ENCODE results near the gene CCDC88C.
"Not testable (repeated sequence)": the region's sequence is repeated elsewhere in the genome, so short reads cannot be mapped to it uniquely, and the experiment has no call there.

Gene CCDC88C

DNA sequence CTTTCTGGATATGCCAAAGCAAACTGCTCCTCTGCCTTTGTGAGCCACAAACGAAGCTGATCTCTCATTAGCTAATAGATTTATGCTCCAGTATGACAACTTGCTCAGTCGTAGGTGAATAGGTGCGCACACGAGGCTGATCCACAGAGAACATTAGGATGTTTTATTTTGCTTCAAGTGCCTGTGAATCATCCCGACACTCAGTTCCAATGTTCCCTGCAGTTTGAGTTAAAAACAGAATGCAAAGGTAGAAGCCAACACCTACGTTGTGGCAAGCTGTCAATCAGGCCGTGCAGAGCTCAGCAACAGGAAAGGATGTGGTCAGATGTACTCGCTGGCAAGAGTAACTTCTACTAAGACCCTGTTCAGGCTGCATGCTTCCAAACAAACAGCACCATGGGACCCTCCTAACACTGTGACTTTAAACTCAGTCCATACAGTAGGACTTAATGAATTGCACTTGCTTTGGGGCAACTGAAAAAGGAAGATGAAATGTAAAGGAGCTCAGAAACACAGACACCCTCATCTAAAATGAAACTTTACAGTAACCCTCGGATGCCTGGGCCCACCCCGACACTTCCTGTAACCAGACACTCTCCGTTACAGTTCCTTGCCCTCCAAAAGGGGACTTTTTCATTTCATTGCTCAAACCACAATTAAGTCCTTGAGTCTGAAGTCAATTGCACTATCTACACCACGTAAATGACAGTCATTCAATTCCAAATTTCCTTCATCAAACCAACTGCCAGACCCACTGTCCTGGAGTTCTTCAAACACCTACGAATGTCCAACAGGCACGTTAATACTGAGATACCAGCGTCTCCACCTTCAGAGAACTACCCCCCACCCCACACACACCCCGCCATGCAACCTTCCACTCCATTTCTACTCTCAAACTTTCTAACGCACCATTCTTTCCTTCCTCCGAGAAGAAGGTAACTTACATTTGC, 1.6 kb downstream of the CCDC88C start:
- peaks cover 6% of the 10 kb centered on the region; the same call in 1 of the 2 replicates for H3K27me3 ChIP-seq (ENCODE audit: insufficient read depth, low read length)
- peaks cover 12% of the 10 kb centered on the region; the same call in 1 of the 2 replicates for H3K36me3 ChIP-seq (ENCODE audit: insufficient read depth, low read depth, low read length)
- peak overlapping the region; percentile 78; the same call in 1 of the 2 replicates for H3K9ac ChIP-seq (ENCODE audit: low read depth, low read length)
- H3K4me3 ChIP-seq (ENCODE audit: low read length) = peak overlapping the region; percentile 80
- H3K27ac ChIP-seq (ENCODE audit: low read length) = no peak overlapping the region
- H3K4me1 ChIP-seq (ENCODE audit: insufficient read depth, low read length) = peaks cover 28% of the 10 kb centered on the region
- H3K9me3 ChIP-seq (ENCODE audit: insufficient read depth, low read depth, low read length) = no peaks in the 10 kb centered on the region

DNA sequence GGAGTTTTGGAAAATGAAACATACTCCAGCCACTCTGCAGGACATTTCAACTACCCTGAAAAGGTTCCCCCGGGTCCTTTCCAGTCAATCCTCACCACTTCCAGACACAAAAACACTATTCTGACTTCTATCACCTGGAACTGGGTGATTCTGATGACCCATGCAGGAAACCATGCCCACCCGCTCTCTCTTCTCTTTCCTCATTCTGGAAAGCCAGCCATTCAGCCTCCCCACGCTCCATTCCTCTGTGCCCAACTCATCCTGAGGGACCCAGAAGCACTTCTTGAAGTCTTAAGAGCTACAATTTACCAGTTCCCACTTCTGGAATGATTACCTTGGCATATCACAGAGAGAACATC, 3.2 kb downstream of the CCDC88C start:
- Histone ChIP-seq H3K27me3 (ENCODE audit: insufficient read depth, low read length) (peaks cover 6% of the 10 kb centered on the region; the same call in 1 of the 2 replicates), H3K4me3 (ENCODE audit: low read length) (peak overlapping the region; percentile 33; the same call in 1 of the 2 replicates), H3K27ac (ENCODE audit: low read length) (peak overlapping the region; percentile 59), H3K4me1 (ENCODE audit: insufficient read depth, low read length) (peaks cover 31% of the 10 kb centered on the region), H3K36me3 (ENCODE audit: insufficient read depth, low read depth, low read length) (peaks cover 12% of the 10 kb centered on the region; the same call in 1 of the 2 replicates), H3K9ac (ENCODE audit: low read depth, low read length) (peak overlapping the region; percentile 44; the same call in 1 of the 2 replicates), H3K9me3 (ENCODE audit: insufficient read depth, low read depth, low read length) (no peaks in the 10 kb centered on the region)

DNA sequence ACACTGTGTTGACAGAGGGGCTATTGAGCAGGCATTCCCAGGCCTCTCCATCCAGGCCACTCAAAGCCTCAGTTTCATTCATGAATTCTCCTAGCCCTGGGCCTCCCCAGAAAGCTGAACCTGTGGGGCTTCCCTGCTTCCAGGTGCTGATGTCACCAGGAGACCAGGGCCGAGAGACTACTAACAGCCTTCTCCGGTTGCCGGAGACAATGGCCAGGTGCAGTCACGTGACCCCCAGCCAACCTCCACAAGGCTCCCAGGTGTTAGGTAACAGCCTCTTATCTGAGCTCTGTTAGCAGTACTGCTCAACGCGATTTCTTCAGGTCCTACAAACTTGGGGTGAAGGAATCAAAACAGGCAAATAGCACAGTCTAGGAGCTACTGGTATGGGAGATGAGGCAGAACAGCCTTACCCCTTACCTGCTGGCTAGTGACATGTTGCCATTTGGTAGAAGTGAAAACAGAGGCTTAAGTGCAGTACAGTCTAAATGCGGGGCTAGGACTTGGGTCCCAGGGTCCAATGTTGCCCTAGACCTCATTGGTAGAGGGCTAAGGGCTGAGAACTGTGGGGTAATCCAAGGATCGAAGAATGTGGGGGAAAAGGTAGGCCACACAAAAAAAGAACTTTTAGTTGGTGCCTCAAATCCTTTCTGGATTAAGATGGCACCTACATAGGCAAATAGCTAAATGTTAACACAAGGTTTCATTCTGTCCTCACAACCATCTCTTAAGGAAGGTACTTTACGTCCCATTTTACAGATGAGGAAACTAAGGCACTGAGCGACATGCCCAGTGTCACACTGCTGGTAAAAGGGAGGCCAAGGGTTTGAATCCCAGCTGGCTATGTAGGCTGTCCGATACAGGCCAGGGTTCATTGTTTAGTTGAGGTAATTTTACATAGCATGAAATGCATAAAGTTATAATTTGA, 3.8 kb downstream of the CCDC88C start:
- Histone ChIP-seq H3K27me3 (ENCODE audit: insufficient read depth, low read length) (peaks cover 6% of the 10 kb centered on the region; the same call in 1 of the 2 replicates), H3K4me3 (ENCODE audit: low read length) (peak overlapping the region; percentile 45; the same call in 1 of the 2 replicates), H3K9me3 (ENCODE audit: insufficient read depth, low read depth, low read length) (no peaks in the 10 kb centered on the region), H3K4me1 (ENCODE audit: insufficient read depth, low read length) (peaks cover 31% of the 10 kb centered on the region), H3K36me3 (ENCODE audit: insufficient read depth, low read depth, low read length) (peaks cover 13% of the 10 kb centered on the region), H3K27ac (ENCODE audit: low read length) (peak overlapping the region; percentile 73), H3K9ac (ENCODE audit: low read depth, low read length) (peak overlapping the region; percentile 44; the same call in 1 of the 2 replicates)

DNA sequence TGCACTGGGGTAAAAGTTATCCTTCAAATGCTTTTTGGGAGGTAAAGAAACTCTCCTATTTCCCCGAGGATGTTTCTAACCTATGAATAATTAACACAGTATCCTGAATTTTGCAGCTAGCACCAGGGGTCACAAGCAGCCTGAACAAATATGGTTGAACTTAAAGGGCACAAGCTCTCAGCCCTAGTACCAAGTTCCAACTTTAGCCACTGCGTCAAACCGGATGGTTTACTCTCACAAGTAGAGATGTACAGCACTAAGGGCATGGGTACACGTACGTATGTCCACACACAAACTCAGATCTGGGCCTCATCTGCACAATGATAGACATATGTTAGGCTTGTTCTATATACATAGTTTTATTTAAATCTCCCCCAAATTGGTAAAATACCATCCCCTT, 4.7 kb downstream of the CCDC88C start:
- Histone ChIP-seq H3K9me3 (ENCODE audit: insufficient read depth, low read depth, low read length) (no peaks in the 10 kb centered on the region), H3K4me1 (ENCODE audit: insufficient read depth, low read length) (peaks cover 31% of the 10 kb centered on the region), H3K4me3 (ENCODE audit: low read length) (peak overlapping the region; percentile 33; the same call in 1 of the 2 replicates), H3K27me3 (ENCODE audit: insufficient read depth, low read length) (no peaks in the 10 kb centered on the region), H3K36me3 (ENCODE audit: insufficient read depth, low read depth, low read length) (peaks cover 22% of the 10 kb centered on the region), H3K9ac (ENCODE audit: low read depth, low read length) (peak overlapping the region; percentile 31; the same call in 1 of the 2 replicates), H3K27ac (ENCODE audit: low read length) (peak overlapping the region; percentile 30)

DNA sequence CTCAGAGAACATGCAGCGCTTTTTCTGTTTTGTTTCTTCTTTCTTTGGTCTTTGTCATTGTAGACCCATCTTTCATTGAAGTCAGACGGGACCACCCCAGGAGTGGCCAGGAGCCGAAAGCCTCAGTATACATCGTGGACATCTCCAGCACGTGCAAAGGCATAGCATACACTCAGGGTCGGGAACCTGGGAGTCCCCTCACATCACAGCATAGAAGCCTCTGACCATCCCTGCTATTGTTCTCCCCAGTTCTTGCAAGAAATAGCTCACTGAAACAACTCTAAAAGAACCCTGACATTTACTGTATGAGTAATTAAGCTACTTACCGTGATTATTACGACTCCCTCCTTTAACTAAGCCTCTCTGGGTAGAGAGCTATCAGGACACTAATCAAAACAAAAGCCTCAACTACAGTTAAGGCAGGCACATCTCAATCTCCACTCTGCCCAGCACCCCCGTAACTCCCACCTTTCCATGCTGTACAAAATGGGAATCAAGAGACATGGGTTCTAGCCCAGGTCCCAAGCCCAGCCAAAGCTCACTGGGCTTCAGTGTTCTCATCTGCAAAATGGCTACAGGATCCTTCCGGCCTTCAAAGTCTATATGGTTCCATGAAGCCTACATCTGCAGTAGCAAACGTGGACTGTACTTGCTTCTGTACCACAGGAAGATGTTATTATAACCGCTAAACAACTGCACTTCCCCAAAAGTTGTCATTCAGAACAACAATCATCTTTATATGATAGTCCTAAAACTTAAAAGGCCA, 6.7 kb downstream of the CCDC88C start:
- Histone ChIP-seq H3K27me3 (ENCODE audit: insufficient read depth, low read length) (no peaks in the 10 kb centered on the region), H3K4me3 (ENCODE audit: low read length) (no peak overlapping the region), H3K9me3 (ENCODE audit: insufficient read depth, low read depth, low read length) (no peaks in the 10 kb centered on the region), H3K36me3 (ENCODE audit: insufficient read depth, low read depth, low read length) (peaks cover 32% of the 10 kb centered on the region), H3K9ac (ENCODE audit: low read depth, low read length) (no peak overlapping the region), H3K4me1 (ENCODE audit: insufficient read depth, low read length) (peaks cover 29% of the 10 kb centered on the region), H3K27ac (ENCODE audit: low read length) (no peak overlapping the region)

DNA sequence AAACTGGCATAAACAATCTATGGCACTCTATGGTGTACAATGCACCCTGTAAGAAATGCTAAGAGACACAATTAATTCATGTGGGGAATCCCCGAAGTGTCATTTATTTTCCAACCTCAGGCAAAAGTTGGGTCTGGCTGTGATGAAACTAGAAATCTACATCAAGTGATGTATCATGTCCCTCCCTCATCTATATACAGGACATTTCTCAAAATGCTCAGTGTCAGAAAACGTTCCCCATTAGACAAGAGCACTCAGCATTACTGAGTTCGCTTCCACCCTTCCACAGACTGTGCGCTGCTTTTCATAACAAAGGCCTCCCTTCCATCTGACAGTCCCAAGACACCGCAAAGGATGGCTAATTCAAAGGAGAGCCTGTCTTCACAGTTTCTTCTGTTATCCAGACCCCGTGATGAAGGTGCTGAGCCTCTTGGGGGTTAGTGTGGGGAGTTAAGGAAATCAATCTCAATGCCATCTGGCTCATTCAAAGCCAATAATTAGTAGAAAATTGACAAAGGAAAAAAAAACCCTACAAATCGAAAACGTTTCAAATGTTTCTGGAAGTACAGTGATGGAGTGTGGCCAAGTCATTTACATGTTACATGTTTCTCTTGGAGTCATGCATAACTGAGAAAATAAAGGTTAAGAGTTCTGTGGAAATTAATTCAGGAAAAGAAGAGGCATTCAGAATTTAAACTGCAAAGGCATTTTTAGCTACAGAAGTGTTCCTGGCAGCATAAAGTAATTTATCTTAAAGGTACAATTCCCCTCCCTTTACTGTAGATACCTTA, 7.5 kb downstream of the CCDC88C start:
- no peaks in the 10 kb centered on the region for H3K9me3 ChIP-seq (ENCODE audit: insufficient read depth, low read depth, low read length)
- H3K4me1 ChIP-seq (ENCODE audit: insufficient read depth, low read length) = peaks cover 24% of the 10 kb centered on the region; the same call in 1 of the 2 replicates
- no peak overlapping the region for H3K27ac ChIP-seq (ENCODE audit: low read length)
- H3K9ac ChIP-seq (ENCODE audit: low read depth, low read length) = no peak overlapping the region
- peaks cover 29% of the 10 kb centered on the region for H3K36me3 ChIP-seq (ENCODE audit: insufficient read depth, low read depth, low read length)
- H3K4me3 ChIP-seq (ENCODE audit: low read length) = no peak overlapping the region
- no peaks in the 10 kb centered on the region for H3K27me3 ChIP-seq (ENCODE audit: insufficient read depth, low read length)

DNA sequence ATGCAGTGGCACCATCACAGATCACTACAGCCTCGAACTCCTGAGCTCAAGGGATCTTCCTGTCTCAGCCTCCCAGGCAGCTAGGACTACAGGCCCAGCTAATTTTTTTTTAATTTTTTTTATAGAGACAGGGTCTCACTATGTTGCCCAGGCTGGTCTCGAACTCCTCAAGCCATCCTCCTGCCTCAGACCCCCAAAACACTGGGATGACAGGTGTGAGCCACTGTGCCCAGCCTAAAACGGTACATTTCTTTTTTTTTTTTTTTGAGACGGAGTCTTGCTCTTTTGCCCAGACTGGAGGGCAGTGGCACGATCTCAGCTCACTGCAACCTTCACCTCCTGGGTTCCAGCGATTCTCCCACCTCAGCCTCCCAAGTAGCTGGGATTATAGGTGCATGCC, 8.4 kb downstream of the CCDC88C start:
- not testable (repeated sequence) for H3K4me3 ChIP-seq (ENCODE audit: low read length); H3K9ac ChIP-seq (ENCODE audit: low read depth, low read length); H3K9me3 ChIP-seq (ENCODE audit: insufficient read depth, low read depth, low read length); H3K27me3 ChIP-seq (ENCODE audit: insufficient read depth, low read length); H3K27ac ChIP-seq (ENCODE audit: low read length)
- Histone ChIP-seq H3K36me3 (ENCODE audit: insufficient read depth, low read depth, low read length) (peaks cover 29% of the 10 kb centered on the region), H3K4me1 (ENCODE audit: insufficient read depth, low read length) (peaks cover 15% of the 10 kb centered on the region; the same call in 1 of the 2 replicates)

DNA sequence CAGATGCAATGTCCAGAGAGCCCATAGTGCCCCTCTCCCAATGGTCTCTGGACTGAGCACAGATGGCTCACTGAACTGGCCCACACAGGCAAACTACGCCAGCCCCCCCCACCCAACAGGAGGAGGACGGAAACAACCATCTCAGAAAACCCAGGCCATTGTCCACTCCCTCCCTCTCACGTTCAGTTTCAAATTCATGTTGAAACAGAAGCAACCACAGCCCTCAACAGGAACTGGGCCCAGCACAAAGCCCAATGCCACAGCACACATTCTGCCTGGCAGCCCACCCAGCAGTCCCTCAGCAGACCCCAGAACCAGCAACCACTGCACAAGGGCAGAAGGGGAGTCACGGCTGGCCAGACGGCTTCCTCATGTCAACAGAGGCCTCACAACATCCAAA, 10.6 kb downstream of the CCDC88C start:
- H3K9ac ChIP-seq (ENCODE audit: low read depth, low read length) = no peak overlapping the region
- H3K36me3 ChIP-seq (ENCODE audit: insufficient read depth, low read depth, low read length) = peaks cover 20% of the 10 kb centered on the region
- H3K4me1 ChIP-seq (ENCODE audit: insufficient read depth, low read length) = 0 out of 2 replicates have a peak, but pooled peaks cover 3% of the 10 kb centered on the region
- no peak overlapping the region for H3K4me3 ChIP-seq (ENCODE audit: low read length)
- no peak overlapping the region for H3K27ac ChIP-seq (ENCODE audit: low read length)
- no peaks in the 10 kb centered on the region for H3K27me3 ChIP-seq (ENCODE audit: insufficient read depth, low read length)
- no peaks in the 10 kb centered on the region for H3K9me3 ChIP-seq (ENCODE audit: insufficient read depth, low read depth, low read length)

DNA sequence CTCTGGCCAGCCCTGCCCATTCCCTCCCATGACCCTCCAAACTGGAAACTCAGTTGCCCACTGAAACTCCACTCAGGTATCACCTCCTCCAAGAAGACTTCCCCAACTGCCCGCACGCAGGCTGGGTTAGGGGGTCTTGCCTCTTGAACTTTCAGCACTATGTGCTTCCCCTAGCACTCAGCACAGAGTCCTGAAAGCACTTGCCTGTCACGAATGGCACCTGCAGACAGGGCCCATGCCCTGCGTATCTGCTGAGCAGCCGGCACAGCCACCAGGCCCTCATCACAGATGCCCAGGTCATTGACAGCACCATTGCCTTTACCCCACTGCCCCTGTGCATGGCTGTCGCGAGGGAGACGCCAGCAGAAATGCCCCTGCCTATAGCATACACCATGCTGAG, 11.2 kb downstream of the CCDC88C start:
- Histone ChIP-seq H3K36me3 (ENCODE audit: insufficient read depth, low read depth, low read length) (peaks cover 20% of the 10 kb centered on the region), H3K4me3 (ENCODE audit: low read length) (no peak overlapping the region), H3K27ac (ENCODE audit: low read length) (no peak overlapping the region), H3K9ac (ENCODE audit: low read depth, low read length) (no peak overlapping the region), H3K4me1 (ENCODE audit: insufficient read depth, low read length) (0 out of 2 replicates have a peak, but pooled peaks cover 3% of the 10 kb centered on the region), H3K9me3 (ENCODE audit: insufficient read depth, low read depth, low read length) (no peaks in the 10 kb centered on the region), H3K27me3 (ENCODE audit: insufficient read depth, low read length) (no peaks in the 10 kb centered on the region)

DNA sequence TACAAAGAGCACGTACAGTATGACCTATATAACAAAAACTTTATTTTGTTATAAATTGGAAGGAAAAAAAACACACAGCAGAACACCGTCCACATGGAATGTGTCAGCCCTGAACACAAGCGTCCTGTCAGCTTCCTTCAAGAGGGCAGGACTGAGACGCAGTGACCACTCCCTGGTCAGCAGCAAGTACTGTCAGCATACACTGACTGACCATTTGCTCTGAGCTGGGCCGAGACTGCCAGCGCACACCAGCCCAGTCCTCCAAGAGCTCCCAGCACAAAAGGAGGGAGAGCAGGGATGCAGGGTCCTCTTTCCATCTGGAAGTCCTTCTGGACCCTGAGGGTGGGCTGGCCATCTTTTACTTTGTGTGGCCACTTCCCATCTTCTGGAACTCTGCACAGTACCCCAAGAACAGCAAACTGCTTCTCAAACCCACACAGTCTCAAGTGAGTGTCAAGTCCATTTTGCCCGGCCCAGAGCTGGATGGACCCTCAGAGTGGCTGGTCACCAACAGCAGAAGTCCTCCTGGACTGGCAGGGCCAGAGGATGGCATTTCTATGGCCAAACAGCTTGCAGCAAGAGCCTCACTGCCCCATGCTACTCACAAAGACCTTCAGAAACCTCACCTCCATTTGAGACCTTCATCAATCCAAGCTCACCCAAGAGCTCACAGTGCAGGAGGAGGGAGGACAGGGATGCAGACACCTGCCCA, 11.7 kb downstream of the CCDC88C start:
- Histone ChIP-seq H3K4me3 (ENCODE audit: low read length) (no peak overlapping the region), H3K4me1 (ENCODE audit: insufficient read depth, low read length) (peaks cover 3% of the 10 kb centered on the region; the same call in 1 of the 2 replicates), H3K27ac (ENCODE audit: low read length) (no peak overlapping the region), H3K9ac (ENCODE audit: low read depth, low read length) (no peak overlapping the region), H3K9me3 (ENCODE audit: insufficient read depth, low read depth, low read length) (no peaks in the 10 kb centered on the region), H3K36me3 (ENCODE audit: insufficient read depth, low read depth, low read length) (peaks cover 20% of the 10 kb centered on the region), H3K27me3 (ENCODE audit: insufficient read depth, low read length) (no peaks in the 10 kb centered on the region)

All from iPS-20b (cell line).